ENCODE results near the gene RWDD4.

The RWDD4 gene

GRCh38 chr4:183659029-183659871 lies at the start of gene RWDD4, which contains the start of gene TRAPPC11:
Gene RWDD4, minus strand, starts transcription at chr4:183659185. Its CDS starts 233 bp downstream, at chr4:183658952.
Gene TRAPPC11, plus strand, starts transcription at chr4:183659293. Its CDS starts 4,575 bp downstream, at chr4:183663868.
- peak; percentile 99 for DNase-seq

GRCh38 chr4:183702492-183702891 lies 43.5 kb upstream of the RWDD4 start:
- DNase-seq = no peak

- no peak for DNase-seq
These were observed 41.4 kb upstream of the RWDD4 start for GRCh38 chr4:183700407-183700806.

GRCh38 chr4:183698909-183699308 lies 39.9 kb upstream of the RWDD4 start:
- DNase-seq = no peak

- DNase-seq = no peak
These were observed 32.9 kb upstream of the RWDD4 start for GRCh38 chr4:183691897-183692296.

- DNase-seq = no peak
These were observed 32.0 kb upstream of the RWDD4 start for GRCh38 chr4:183691006-183691405.

- DNase-seq = no peak
These were observed 29.2 kb upstream of the RWDD4 start for GRCh38 chr4:183688216-183688615.

GRCh38 chr4:183686461-183686860 lies 27.5 kb upstream of the RWDD4 start:
- no peak for DNase-seq

GRCh38 chr4:183681119-183681518 lies 22.1 kb upstream of the RWDD4 start:
- DNase-seq = no peak

GRCh38 chr4:183675625-183676024 lies 16.6 kb upstream of the RWDD4 start:
- no peak for DNase-seq

GRCh38 chr4:183674153-183674552 lies 15.2 kb upstream of the RWDD4 start:
- peak; percentile 42 for DNase-seq

GRCh38 chr4:183670960-183671555 lies 12.1 kb upstream of the RWDD4 start:
- no peak for DNase-seq

- no peak for DNase-seq
These were observed 11.3 kb upstream of the RWDD4 start for GRCh38 chr4:183670251-183670650.

GRCh38 chr4:183666088-183666487 lies 7.1 kb upstream of the RWDD4 start:
- no peak for DNase-seq

- peak; percentile 44 for DNase-seq
These were observed 872 bp upstream of the RWDD4 start for GRCh38 chr4:183659872-183660242.

GRCh38 chr4:183658362-183659028 lies 490 bp downstream of the RWDD4 start:
- DNase-seq = peak; percentile 44

GRCh38 chr4:183657564-183657963 lies 1.4 kb downstream of the RWDD4 start:
- peak; percentile 17 for DNase-seq

GRCh38 chr4:183645326-183645725 lies 13.7 kb downstream of the RWDD4 start:
- no peak for DNase-seq

GRCh38 chr4:183639291-183639690 lies 19.7 kb downstream of the RWDD4 start:
- DNase-seq = no peak

GRCh38 chr4:183638436-183638835 lies 20.5 kb downstream of the RWDD4 start:
- DNase-seq = no peak

- no peak for DNase-seq
These were observed 21.5 kb downstream of the RWDD4 start for GRCh38 chr4:183637461-183637860.

GRCh38 chr4:183636923-183637322 lies 22.1 kb downstream of the RWDD4 start:
- DNase-seq = no peak

GRCh38 chr4:183636503-183636902 lies 22.5 kb downstream of the RWDD4 start:
- no peak for DNase-seq

GRCh38 chr4:183635741-183636140 lies 23.2 kb downstream of the RWDD4 start:
- DNase-seq = no peak
